Calu3 (cell line): Measurements from ENCODE around the gene DGAT2. TPM values are rescaled to one million over a fixed set of nuclear protein-coding genes. Genes with fewer than 3 reads are reported as not detected.
"Not testable (repeated sequence)": the region's sequence is repeated elsewhere in the genome, so short reads cannot be mapped to it uniquely, and the experiment has no call there.

Experiments
- BruUV-seq: library from RNA; stranded (reverse); fragments of 400-500 nt; replicated peaks from 2 replicates; lab custom pipeline; 2021; lab: Mats Ljungman, UMichigan
- CTCF ChIA-PET: fragments of 300-600 bp; sonication (Branson Sonifier 250); formaldehyde crosslinking; loops from one replicate; lab custom pipeline; 2022; ENCODE audit warnings: antibody characterized with exemption; lab: Charles Lee
- DNase-seq: peaks from one replicate; pipeline ENCODE4 v3.0.0; 2022
- H3K27ac Mint-ChIP-seq: one replicate; pipeline ENCODE4 v1.8.0; 2022; ENCODE audit warnings: mixed read lengths; ENCODE audit not compliant: unreplicated experiment
- H3K27me3 Mint-ChIP-seq: one replicate; pipeline ENCODE4 v1.8.0; 2022; ENCODE audit warnings: mixed read lengths; ENCODE audit not compliant: unreplicated experiment
- H3K36me3 Mint-ChIP-seq: one replicate; pipeline ENCODE4 v1.8.0; 2022; ENCODE audit warnings: mild to moderate bottlenecking, moderate library complexity, mixed read lengths; ENCODE audit not compliant: insufficient read depth, unreplicated experiment
- H3K4me1 Mint-ChIP-seq: one replicate; pipeline ENCODE4 v1.8.0; 2022; ENCODE audit warnings: mild to moderate bottlenecking, low read depth, mixed read lengths; ENCODE audit not compliant: unreplicated experiment
- H3K4me3 Mint-ChIP-seq: one replicate; pipeline ENCODE4 v1.8.0; 2022; ENCODE audit warnings: mild to moderate bottlenecking, low read depth, moderate library complexity, mixed read lengths; ENCODE audit not compliant: unreplicated experiment
- H3K9me3 Mint-ChIP-seq: one replicate; pipeline ENCODE4 v1.8.0; 2022; ENCODE audit warnings: low read depth, mixed read lengths; ENCODE audit not compliant: unreplicated experiment
- CTCF ChIP-seq: fragments of 200-600 bp; IDR thresholded peaks from one replicate; pipeline ENCODE4 v1.8.0; 2022; ENCODE audit warnings: antibody characterized with exemption; ENCODE audit not compliant: unreplicated experiment
- intact Hi-C: fragments of 100-400 bp; cut with micrococcal nuclease; formaldehyde crosslinking; loops from one replicate; pipeline ENCODE4 v1.10.0; 2022; ENCODE audit not compliant: unreplicated experiment
- total RNA-seq: library from RNA; stranded (reverse); gene quantifications from 2 replicates; pipeline ENCODE4 v1.2.3, GENCODE V29; 2022

Gene DGAT2
- total RNA-seq, 1 experiment from 2014 or later, result 3.9 TPM

DNA sequence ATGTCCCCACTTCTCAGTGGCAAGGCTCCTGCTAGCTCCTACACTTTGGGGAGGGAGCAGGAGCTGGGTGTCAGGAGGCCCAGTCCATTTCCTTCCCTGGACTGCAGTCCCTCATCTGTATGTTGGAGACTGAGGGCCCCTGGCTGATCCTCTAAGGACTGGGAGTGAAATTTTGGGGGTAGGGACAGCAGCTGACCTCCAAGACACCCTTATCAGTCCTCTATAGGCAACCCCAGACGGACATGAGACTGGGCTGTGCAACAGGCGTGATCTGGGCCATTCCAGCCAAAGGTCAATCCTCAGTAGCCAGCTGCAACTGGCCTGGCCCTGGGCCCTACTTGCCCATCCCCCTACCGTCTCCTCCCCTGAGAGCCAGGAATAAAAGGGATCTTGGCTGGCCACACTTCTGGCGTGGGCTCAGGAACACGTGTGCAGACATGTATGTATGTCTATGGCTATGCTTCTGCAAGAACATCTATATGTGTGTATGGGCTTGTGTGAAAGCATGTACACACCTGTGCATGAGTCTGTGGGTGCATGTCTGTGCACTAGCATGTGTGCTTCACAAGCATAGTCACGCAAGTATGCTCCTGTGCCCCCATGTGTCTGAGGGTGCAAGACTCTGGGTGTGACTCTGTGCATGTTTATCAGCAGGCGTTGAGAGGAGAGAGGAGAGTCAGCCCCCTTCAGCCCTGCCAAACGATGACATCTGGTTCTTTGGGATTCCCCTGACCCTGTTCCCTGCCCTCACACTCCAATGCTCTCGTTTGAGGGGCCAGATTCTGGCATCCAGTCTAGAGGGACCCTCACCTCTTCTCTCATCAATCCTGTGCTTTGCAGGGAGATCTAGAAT, 24.6 kb upstream of the DGAT2 start:
- no peak for DNase-seq
- intact Hi-C loops, result no loop called here
- BruUV-seq, result no TSS peak
- Mint-ChIP-seq H3K4me1 (no peaks in the 10 kb centered on the region), H3K4me3 (no peak overlapping the region), H3K9me3 (no peaks in the 10 kb centered on the region), H3K27me3 (peaks cover 44% of the 10 kb centered on the region), H3K36me3 (peaks cover 4% of the 10 kb centered on the region), H3K27ac (no peak overlapping the region)
- CTCF ChIA-PET, result interaction anchor here (0.7 kb wide), 1 partner anchor 41 kb away, joined by 4 read pairs; no protein-coding TSS in a partner anchor
- no peak for TF ChIP-seq CTCF

- H3K4me1 Mint-ChIP-seq, result no peaks in the 10 kb centered on the region
- H3K27ac Mint-ChIP-seq, result no peak overlapping the region
- intact Hi-C loops, result no loop called here
- BruUV-seq, result no TSS peak
- no peak overlapping the region for H3K4me3 Mint-ChIP-seq
- DNase-seq, result no peak
- peaks cover 38% of the 10 kb centered on the region for H3K27me3 Mint-ChIP-seq
- CTCF ChIA-PET, result no interaction called here
- peaks cover 4% of the 10 kb centered on the region for H3K36me3 Mint-ChIP-seq
- TF ChIP-seq CTCF, result no peak
- no peaks in the 10 kb centered on the region for H3K9me3 Mint-ChIP-seq
Measured at GRCh38 chr11:75745807-75746206, 22.8 kb upstream of the DGAT2 start.

- H3K4me1 Mint-ChIP-seq, BruUV-seq, intact Hi-C loops, H3K27ac Mint-ChIP-seq, CTCF ChIA-PET, DNase-seq, H3K36me3 Mint-ChIP-seq, H3K9me3 Mint-ChIP-seq: not testable (repeated sequence)
- H3K4me3 Mint-ChIP-seq, result peak overlapping the region; percentile 72
- peaks cover 23% of the 10 kb centered on the region for H3K27me3 Mint-ChIP-seq
Measured at GRCh38 chr11:75748729-75749273, 19.8 kb upstream of the DGAT2 start.

- DNase-seq, H3K27ac Mint-ChIP-seq, H3K4me1 Mint-ChIP-seq, H3K27me3 Mint-ChIP-seq, H3K9me3 Mint-ChIP-seq, H3K36me3 Mint-ChIP-seq, CTCF ChIA-PET, BruUV-seq, H3K4me3 Mint-ChIP-seq, intact Hi-C loops: not testable (repeated sequence)
Measured at GRCh38 chr11:75754933-75755332, 13.6 kb upstream of the DGAT2 start.

DNA sequence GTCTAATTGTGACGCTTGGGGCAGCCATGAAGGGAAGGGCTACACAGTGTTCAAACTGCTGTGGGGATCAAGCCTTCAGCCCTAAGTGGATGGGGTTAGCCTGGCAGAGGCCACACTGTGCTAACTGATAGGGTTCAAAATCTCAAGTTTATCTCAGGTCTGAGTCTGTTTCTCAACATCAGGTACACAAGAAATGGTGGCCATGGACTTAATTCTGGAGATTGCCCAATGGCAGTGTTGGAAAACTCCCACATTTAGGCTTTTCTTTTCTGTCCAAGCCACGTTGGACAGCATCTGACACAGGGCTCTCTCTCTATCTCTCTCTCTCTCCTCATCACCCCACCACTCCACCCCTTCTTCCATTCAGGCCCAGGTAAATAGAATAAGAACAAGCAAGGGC, 10.9 kb upstream of the DGAT2 start:
- TF ChIP-seq CTCF, result no peak
- DNase-seq, result no peak
- no peak overlapping the region for H3K4me3 Mint-ChIP-seq
- BruUV-seq, result no TSS peak
- no peak overlapping the region for H3K27ac Mint-ChIP-seq
- intact Hi-C loops, result no loop called here
- H3K4me1 Mint-ChIP-seq, result no peaks in the 10 kb centered on the region
- H3K9me3 Mint-ChIP-seq, result peaks cover 2% of the 10 kb centered on the region
- no peaks in the 10 kb centered on the region for H3K36me3 Mint-ChIP-seq
- CTCF ChIA-PET, result no interaction called here
- peaks cover 8% of the 10 kb centered on the region for H3K27me3 Mint-ChIP-seq
